Mononuclear cell (primary cell): Measurements from ENCODE around the gene MEFV. TPM values are rescaled to one million over a fixed set of nuclear protein-coding genes. Genes with fewer than 3 reads are reported as not detected.

Experiments
- H3K27me3 ChIP-seq: 2 replicates; pipeline ENCODE4 v1.6.0; 2011; ENCODE audit warnings: low read length, control low read depth; ENCODE audit not compliant: insufficient read depth
- H3K4me1 ChIP-seq: 2 replicates; pipeline ENCODE4 v1.5.1; 2011; ENCODE audit warnings: mild to moderate bottlenecking, low read length, control low read depth; ENCODE audit not compliant: insufficient read depth
- H3K4me3 ChIP-seq: 2 replicates; pipeline ENCODE4 v1.5.1; 2011; ENCODE audit warnings: mild to moderate bottlenecking, low read length, moderate library complexity
- H3K9me3 ChIP-seq: 2 replicates; pipeline ENCODE4 v1.5.1; 2011; ENCODE audit warnings: low read depth, mild to moderate bottlenecking, control low read depth, low read length
- total RNA-seq: library from RNA; depleted of rRNA; stranded (reverse); fragments of >200 nt; gene quantifications from one replicate; pipeline ENCODE4 v1.2.3, GENCODE V29; 2012

Gene MEFV
- 26.7 TPM for total RNA-seq

- no peaks in the 10 kb centered on the region for H3K27me3 ChIP-seq
- peak within 1 kb of the TSS; percentile 57 for H3K4me3 ChIP-seq
- H3K4me1 ChIP-seq, result peaks cover 82% of the 10 kb centered on the region
- H3K9me3 ChIP-seq, result no peaks in the 10 kb centered on the region
Observed at GRCh38 chr16:3256146-3256865, at the start of gene MEFV. Gene MEFV, minus strand, starts transcription at chr16:3256633. Its CDS starts 46 bp downstream, at chr16:3256587.

GRCh38 chr16:3306078-3306477 lies 49.6 kb upstream of the MEFV start:
- Histone ChIP-seq H3K9me3 (peaks cover 28% of the 10 kb centered on the region), H3K27me3 (no peaks in the 10 kb centered on the region), H3K4me3 (peak overlapping the region; percentile 76), H3K4me1 (peaks cover 13% of the 10 kb centered on the region)

- H3K4me1 ChIP-seq, result peaks cover 13% of the 10 kb centered on the region
- H3K4me3 ChIP-seq, result peak within 1 kb of the TSS; percentile 76
- H3K9me3 ChIP-seq, result peaks cover 35% of the 10 kb centered on the region
- H3K27me3 ChIP-seq, result no peaks in the 10 kb centered on the region
Observed at GRCh38 chr16:3305109-3306068, 49.0 kb upstream of the MEFV start, which contains the start of the genes TIGD7 and ZNF75A. Gene TIGD7, minus strand, starts transcription at chr16:3305430. Its CDS starts 4,816 bp downstream, at chr16:3300614. Gene ZNF75A, plus strand, starts transcription at chr16:3305497. Its CDS starts 2,932 bp downstream, at chr16:3308429.

GRCh38 chr16:3304370-3304769 lies 47.9 kb upstream of the MEFV start:
- Histone ChIP-seq H3K4me3 (no peak overlapping the region), H3K4me1 (peaks cover 13% of the 10 kb centered on the region), H3K9me3 (peaks cover 43% of the 10 kb centered on the region)

GRCh38 chr16:3295783-3296182 lies 39.4 kb upstream of the MEFV start:
- Histone ChIP-seq H3K27me3 (no peaks in the 10 kb centered on the region), H3K9me3 (peaks cover 59% of the 10 kb centered on the region), H3K4me3 (no peak overlapping the region), H3K4me1 (no peaks in the 10 kb centered on the region)

More at GRCh38 chr16:3304370-3304769, 47.9 kb upstream of the MEFV start:
- H3K27me3 ChIP-seq, result no peaks in the 10 kb centered on the region

GRCh38 chr16:3295209-3295608 lies 38.8 kb upstream of the MEFV start:
- Histone ChIP-seq H3K9me3 (peaks cover 62% of the 10 kb centered on the region), H3K27me3 (no peaks in the 10 kb centered on the region), H3K4me3 (no peak overlapping the region), H3K4me1 (no peaks in the 10 kb centered on the region)

GRCh38 chr16:3292604-3293003 lies 36.2 kb upstream of the MEFV start:
- H3K27me3 ChIP-seq, result no peaks in the 10 kb centered on the region

GRCh38 chr16:3289998-3290673 lies 33.7 kb upstream of the MEFV start:
- H3K4me3 ChIP-seq, result no peak overlapping the region
- H3K27me3 ChIP-seq, result no peaks in the 10 kb centered on the region
- peaks cover 49% of the 10 kb centered on the region for H3K9me3 ChIP-seq

More at GRCh38 chr16:3292604-3293003, 36.2 kb upstream of the MEFV start:
- no peak overlapping the region for H3K4me3 ChIP-seq
- H3K4me1 ChIP-seq, result no peaks in the 10 kb centered on the region
- H3K9me3 ChIP-seq, result peaks cover 60% of the 10 kb centered on the region

GRCh38 chr16:3285131-3285530 lies 28.7 kb upstream of the MEFV start:
- Histone ChIP-seq H3K27me3 (no peaks in the 10 kb centered on the region), H3K9me3 (peaks cover 13% of the 10 kb centered on the region), H3K4me1 (peaks cover 33% of the 10 kb centered on the region), H3K4me3 (no peak overlapping the region)

More at GRCh38 chr16:3289998-3290673, 33.7 kb upstream of the MEFV start:
- peaks cover 4% of the 10 kb centered on the region for H3K4me1 ChIP-seq

GRCh38 chr16:3283543-3284447 lies 27.4 kb upstream of the MEFV start:
- no peaks in the 10 kb centered on the region for H3K27me3 ChIP-seq

GRCh38 chr16:3282730-3283542 lies 26.5 kb upstream of the MEFV start, which contains the start of gene ZNF263:
Gene ZNF263, plus strand, starts transcription at chr16:3283491. Its CDS starts 328 bp downstream, at chr16:3283819.
- no peaks in the 10 kb centered on the region for H3K9me3 ChIP-seq
- H3K4me1 ChIP-seq, result peaks cover 33% of the 10 kb centered on the region
- peak within 1 kb of the TSS; percentile 74 for H3K4me3 ChIP-seq
- no peaks in the 10 kb centered on the region for H3K27me3 ChIP-seq

More at GRCh38 chr16:3283543-3284447, 27.4 kb upstream of the MEFV start:
- Histone ChIP-seq H3K4me1 (peaks cover 33% of the 10 kb centered on the region), H3K9me3 (no peaks in the 10 kb centered on the region), H3K4me3 (peak overlapping the region; percentile 74)

- no peaks in the 10 kb centered on the region for H3K9me3 ChIP-seq
- peak overlapping the region; percentile 74 for H3K4me3 ChIP-seq
- peaks cover 33% of the 10 kb centered on the region for H3K4me1 ChIP-seq
- H3K27me3 ChIP-seq, result no peaks in the 10 kb centered on the region
Observed at GRCh38 chr16:3282103-3282729, 25.8 kb upstream of the MEFV start.
